Breast epithelium (tissue), 4 donors: ENCODE data around the gene TRIM37. TPM values are rescaled to one million over a fixed set of nuclear protein-coding genes. Genes with fewer than 3 reads are reported as not detected.

Experiments used
- DNase-seq, 2 donors: peaks; one replicate each; pipeline ENCODE4 v3.0.0-alpha.2; 2019; ENCODE audit warnings: low spot score in 2 of 2
- H3K27ac ChIP-seq, 2 donors: fragments of 200-600 bp; sonication (generic) in 1 of 2; one replicate each; pipeline ENCODE4 v1.5.1; 2016 to 2019; ENCODE audit warnings: mild to moderate bottlenecking in 1 of 2
- H3K27me3 ChIP-seq, 2 donors: fragments of 200-600 bp; sonication (generic) in 1 of 2; one replicate each; pipeline versions ENCODE4 v1.5.1 to v1.6.0; 2017 to 2019; ENCODE audit warnings: control low read depth in 1 of 2, mild to moderate bottlenecking in 1 of 2
- H3K36me3 ChIP-seq: fragments of 200-600 bp; one replicate; pipeline ENCODE4 v1.5.1; 2019
- H3K4me1 ChIP-seq, 2 donors: fragments of 200-600 bp; sonication (generic); one replicate each; pipeline ENCODE4 v1.5.1; 2016 to 2019; ENCODE audit warnings: control low read depth in 1 of 2
- H3K4me3 ChIP-seq, 3 donors: fragments of 200-600 bp; sonication (generic); 1 replicate in 2 of 3; 2 replicates in 1 of 3; pipeline ENCODE4 v1.5.1; 2016 to 2019; ENCODE audit warnings: mild to moderate bottlenecking in 3 of 3, moderate library complexity in 2 of 3
- H3K9me3 ChIP-seq, 2 donors: fragments of 200-600 bp; sonication (generic) in 1 of 2; one replicate each; pipeline ENCODE4 v1.5.1; 2016 to 2019; ENCODE audit warnings: control low read depth in 1 of 2
- CTCF ChIP-seq, 3 donors: fragments of 450-650 bp; IDR thresholded peaks; one replicate each; pipeline ENCODE4 v1.5.1; 2016 to 2017; ENCODE audit warnings: antibody characterized with exemption in 3 of 3, mild to moderate bottlenecking in 3 of 3, moderate library complexity in 3 of 3
- POLR2A ChIP-seq: fragments of 450-650 bp; IDR thresholded peaks from one replicate; pipeline ENCODE4 v1.6.1; 2016; ENCODE audit warnings: antibody characterized with exemption, mild to moderate bottlenecking, moderate library complexity
- POLR2AphosphoS5 ChIP-seq, 3 donors: sonication (generic); formaldehyde crosslinking; IDR thresholded peaks; one replicate each; pipeline ENCODE4 v1.6.1; 2017; ENCODE audit warnings: antibody characterized with exemption in 3 of 3
- intact Hi-C: fragments of 100-400 bp; cut with DNase I; formaldehyde crosslinking; loops from one replicate; pipeline ENCODE4 v1.15.1; 2023; ENCODE audit warnings: low total_unique reads
- total RNA-seq, 3 donors: library from RNA; depleted of rRNA; stranded (reverse); fragments of >200 nt; gene quantifications; one replicate each; pipeline ENCODE4 v1.1.0, GENCODE V29; 2016

The TRIM37 gene
- total RNA-seq, 3 donors from 2014 or later: 18.7 to 24.6 (median 20.9) TPM

- TF ChIP-seq POLR2AphosphoS5 (IDR thresholded peaks at IDR 0.05) (no peak), POLR2A (no peak), CTCF (IDR thresholded peaks at IDR 0.05) (no peak)
- peaks cover 5% of the 10 kb centered on the region for H3K36me3 ChIP-seq
These were observed 22.5 kb downstream of the TRIM37 start for GRCh38 chr17:59084154-59084553.

GRCh38 chr17:59074494-59074893, 32.2 kb downstream of the TRIM37 start:
- peaks cover 9% of the 10 kb centered on the region for H3K36me3 ChIP-seq
- TF ChIP-seq POLR2A (no peak), POLR2AphosphoS5 (IDR thresholded peaks at IDR 0.05) (no peak), CTCF (IDR thresholded peaks at IDR 0.05) (no peak)

More at GRCh38 chr17:59084154-59084553, 22.5 kb downstream of the TRIM37 start:
- Histone ChIP-seq H3K9me3 (no peaks in the 10 kb centered on the region), H3K27me3 (no peaks in the 10 kb centered on the region), H3K4me1 (no peaks in the 10 kb centered on the region), H3K4me3 (no peak overlapping the region), H3K27ac (no peak overlapping the region)
- intact Hi-C loops: no loop called here
- DNase-seq: no peak

GRCh38 chr17:59073972-59074371, 32.7 kb downstream of the TRIM37 start:
- DNase-seq: no peak
- no peaks in the 10 kb centered on the region for H3K27me3 ChIP-seq
- no peak overlapping the region for H3K27ac ChIP-seq
- H3K4me3 ChIP-seq: no peak overlapping the region
- no peaks in the 10 kb centered on the region for H3K9me3 ChIP-seq
- intact Hi-C loops: no loop called here
- TF ChIP-seq CTCF (IDR thresholded peaks at IDR 0.05) (no peak), POLR2AphosphoS5 (IDR thresholded peaks at IDR 0.05) (no peak), POLR2A (no peak)
- H3K36me3 ChIP-seq: peaks cover 3% of the 10 kb centered on the region
- H3K4me1 ChIP-seq: no peaks in the 10 kb centered on the region

More at GRCh38 chr17:59074494-59074893, 32.2 kb downstream of the TRIM37 start:
- no peak overlapping the region for H3K27ac ChIP-seq
- intact Hi-C loops: no loop called here
- H3K27me3 ChIP-seq: no peaks in the 10 kb centered on the region
- no peak for DNase-seq
- no peaks in the 10 kb centered on the region for H3K4me1 ChIP-seq
- no peak overlapping the region for H3K4me3 ChIP-seq
- H3K9me3 ChIP-seq: no peaks in the 10 kb centered on the region

GRCh38 chr17:59069856-59070255, 36.8 kb downstream of the TRIM37 start:
- intact Hi-C loops: no loop called here
- Histone ChIP-seq H3K4me1 (no peaks in the 10 kb centered on the region), H3K9me3 (no peaks in the 10 kb centered on the region), H3K27me3 (no peaks in the 10 kb centered on the region), H3K36me3 (no peaks in the 10 kb centered on the region), H3K4me3 (no peak overlapping the region), H3K27ac (no peak overlapping the region)
- TF ChIP-seq POLR2AphosphoS5 (IDR thresholded peaks at IDR 0.05): no peak
- TF ChIP-seq POLR2A: no peak
- no peak for TF ChIP-seq CTCF (IDR thresholded peaks at IDR 0.05)
- DNase-seq: no peak

- no peak overlapping the region for H3K27ac ChIP-seq
- H3K36me3 ChIP-seq: no peaks in the 10 kb centered on the region
- intact Hi-C loops: no loop called here
- no peak for DNase-seq
- TF ChIP-seq POLR2A (no peak), CTCF (IDR thresholded peaks at IDR 0.05) (no peak), POLR2AphosphoS5 (IDR thresholded peaks at IDR 0.05) (no peak)
- H3K9me3 ChIP-seq: no peaks in the 10 kb centered on the region
- H3K4me3 ChIP-seq: no peak overlapping the region
- H3K4me1 ChIP-seq: no peaks in the 10 kb centered on the region
- H3K27me3 ChIP-seq: no peaks in the 10 kb centered on the region
These were observed 38.9 kb downstream of the TRIM37 start for GRCh38 chr17:59067756-59068155.
